ENCODE measurements around the gene HSPB1.

DNA sequence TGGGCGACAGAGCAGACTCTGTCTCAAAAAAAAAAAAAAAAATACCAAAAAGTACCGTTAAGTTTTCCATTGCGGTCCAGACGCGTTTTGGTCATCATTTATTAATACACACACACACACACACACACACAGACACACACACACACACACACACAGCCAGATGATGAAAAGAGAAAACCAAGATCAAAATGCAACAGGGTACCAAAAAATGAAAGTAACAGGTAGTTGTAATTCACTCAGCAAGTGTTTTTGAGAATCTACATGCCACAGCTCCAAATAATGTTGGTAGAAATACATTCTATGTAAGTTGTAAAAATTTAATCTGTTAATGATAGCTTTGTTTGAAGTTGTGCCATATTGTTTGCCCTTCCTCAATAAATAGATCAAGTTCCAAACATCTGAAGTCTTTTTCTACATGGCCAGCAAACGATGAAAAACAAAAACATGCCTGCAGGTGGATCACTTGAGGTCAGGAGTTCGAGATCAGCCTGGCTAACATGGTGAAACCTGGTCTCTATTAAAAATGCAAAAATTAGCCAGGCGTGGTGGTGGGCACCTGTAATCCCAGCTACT lies 46.9 kb downstream of the HSPB1 start:
- TF ChIP-seq, protein P1, sequence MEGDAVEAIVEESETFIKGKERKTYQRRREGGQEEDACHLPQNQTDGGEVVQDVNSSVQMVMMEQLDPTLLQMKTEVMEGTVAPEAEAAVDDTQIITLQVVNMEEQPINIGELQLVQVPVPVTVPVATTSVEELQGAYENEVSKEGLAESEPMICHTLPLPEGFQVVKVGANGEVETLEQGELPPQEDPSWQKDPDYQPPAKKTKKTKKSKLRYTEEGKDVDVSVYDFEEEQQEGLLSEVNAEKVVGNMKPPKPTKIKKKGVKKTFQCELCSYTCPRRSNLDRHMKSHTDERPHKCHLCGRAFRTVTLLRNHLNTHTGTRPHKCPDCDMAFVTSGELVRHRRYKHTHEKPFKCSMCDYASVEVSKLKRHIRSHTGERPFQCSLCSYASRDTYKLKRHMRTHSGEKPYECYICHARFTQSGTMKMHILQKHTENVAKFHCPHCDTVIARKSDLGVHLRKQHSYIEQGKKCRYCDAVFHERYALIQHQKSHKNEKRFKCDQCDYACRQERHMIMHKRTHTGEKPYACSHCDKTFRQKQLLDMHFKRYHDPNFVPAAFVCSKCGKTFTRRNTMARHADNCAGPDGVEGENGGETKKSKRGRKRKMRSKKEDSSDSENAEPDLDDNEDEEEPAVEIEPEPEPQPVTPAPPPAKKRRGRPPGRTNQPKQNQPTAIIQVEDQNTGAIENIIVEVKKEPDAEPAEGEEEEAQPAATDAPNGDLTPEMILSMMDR (IDR thresholded peaks at IDR 0.05), result no peak
- TF ChIP-seq, protein P2, sequence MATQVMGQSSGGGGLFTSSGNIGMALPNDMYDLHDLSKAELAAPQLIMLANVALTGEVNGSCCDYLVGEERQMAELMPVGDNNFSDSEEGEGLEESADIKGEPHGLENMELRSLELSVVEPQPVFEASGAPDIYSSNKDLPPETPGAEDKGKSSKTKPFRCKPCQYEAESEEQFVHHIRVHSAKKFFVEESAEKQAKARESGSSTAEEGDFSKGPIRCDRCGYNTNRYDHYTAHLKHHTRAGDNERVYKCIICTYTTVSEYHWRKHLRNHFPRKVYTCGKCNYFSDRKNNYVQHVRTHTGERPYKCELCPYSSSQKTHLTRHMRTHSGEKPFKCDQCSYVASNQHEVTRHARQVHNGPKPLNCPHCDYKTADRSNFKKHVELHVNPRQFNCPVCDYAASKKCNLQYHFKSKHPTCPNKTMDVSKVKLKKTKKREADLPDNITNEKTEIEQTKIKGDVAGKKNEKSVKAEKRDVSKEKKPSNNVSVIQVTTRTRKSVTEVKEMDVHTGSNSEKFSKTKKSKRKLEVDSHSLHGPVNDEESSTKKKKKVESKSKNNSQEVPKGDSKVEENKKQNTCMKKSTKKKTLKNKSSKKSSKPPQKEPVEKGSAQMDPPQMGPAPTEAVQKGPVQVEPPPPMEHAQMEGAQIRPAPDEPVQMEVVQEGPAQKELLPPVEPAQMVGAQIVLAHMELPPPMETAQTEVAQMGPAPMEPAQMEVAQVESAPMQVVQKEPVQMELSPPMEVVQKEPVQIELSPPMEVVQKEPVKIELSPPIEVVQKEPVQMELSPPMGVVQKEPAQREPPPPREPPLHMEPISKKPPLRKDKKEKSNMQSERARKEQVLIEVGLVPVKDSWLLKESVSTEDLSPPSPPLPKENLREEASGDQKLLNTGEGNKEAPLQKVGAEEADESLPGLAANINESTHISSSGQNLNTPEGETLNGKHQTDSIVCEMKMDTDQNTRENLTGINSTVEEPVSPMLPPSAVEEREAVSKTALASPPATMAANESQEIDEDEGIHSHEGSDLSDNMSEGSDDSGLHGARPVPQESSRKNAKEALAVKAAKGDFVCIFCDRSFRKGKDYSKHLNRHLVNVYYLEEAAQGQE (IDR thresholded peaks at IDR 0.05; ENCODE audit: insufficient read depth in 1 of 2, low read depth in 2 of 2, low read length in 1 of 2), result no peak
- no peak for TF ChIP-seq POLR2AphosphoS5 (IDR thresholded peaks at IDR 0.05; ENCODE audit: low read depth, low read length)

All from Panc1 (cell line).